Neural progenitor cell (in vitro differentiated cells): Measurements from ENCODE around the gene EPHA5.

ENCODE experiments used
- EZH2 ChIP-seq: fragments of 200-600 bp; sonication (generic); IDR thresholded peaks from 2 replicates; pipeline ENCODE4 v1.6.1; 2017; ENCODE audit warnings: antibody characterized with exemption, mild to moderate bottlenecking, moderate library complexity
- EZH2phosphoT487 ChIP-seq: fragments of 200-600 bp; sonication (generic); IDR thresholded peaks from 2 replicates; pipeline ENCODE4 v1.6.1; 2017; ENCODE audit warnings: antibody characterized with exemption
- TF ChIP-seq, protein P1 (sequence below): fragments of 200-600 bp; sonication (generic); IDR thresholded peaks from 2 replicates; pipeline ENCODE4 v1.5.1; 2017; ENCODE audit warnings: antibody characterized with exemption, mild to moderate bottlenecking

GRCh38 chr4:65653740-65654361 is 16.4 kb downstream of the EPHA5 start:
- TF ChIP-seq, protein P1, sequence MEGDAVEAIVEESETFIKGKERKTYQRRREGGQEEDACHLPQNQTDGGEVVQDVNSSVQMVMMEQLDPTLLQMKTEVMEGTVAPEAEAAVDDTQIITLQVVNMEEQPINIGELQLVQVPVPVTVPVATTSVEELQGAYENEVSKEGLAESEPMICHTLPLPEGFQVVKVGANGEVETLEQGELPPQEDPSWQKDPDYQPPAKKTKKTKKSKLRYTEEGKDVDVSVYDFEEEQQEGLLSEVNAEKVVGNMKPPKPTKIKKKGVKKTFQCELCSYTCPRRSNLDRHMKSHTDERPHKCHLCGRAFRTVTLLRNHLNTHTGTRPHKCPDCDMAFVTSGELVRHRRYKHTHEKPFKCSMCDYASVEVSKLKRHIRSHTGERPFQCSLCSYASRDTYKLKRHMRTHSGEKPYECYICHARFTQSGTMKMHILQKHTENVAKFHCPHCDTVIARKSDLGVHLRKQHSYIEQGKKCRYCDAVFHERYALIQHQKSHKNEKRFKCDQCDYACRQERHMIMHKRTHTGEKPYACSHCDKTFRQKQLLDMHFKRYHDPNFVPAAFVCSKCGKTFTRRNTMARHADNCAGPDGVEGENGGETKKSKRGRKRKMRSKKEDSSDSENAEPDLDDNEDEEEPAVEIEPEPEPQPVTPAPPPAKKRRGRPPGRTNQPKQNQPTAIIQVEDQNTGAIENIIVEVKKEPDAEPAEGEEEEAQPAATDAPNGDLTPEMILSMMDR = no peak
- no peak for TF ChIP-seq EZH2
- no peak for TF ChIP-seq EZH2phosphoT487
